Measurements from ENCODE around the gene ULK2.
"Not testable (repeated sequence)": the region's sequence is repeated elsewhere in the genome, so short reads cannot be mapped to it uniquely, and the experiment has no call there.

Gene ULK2

DNA sequence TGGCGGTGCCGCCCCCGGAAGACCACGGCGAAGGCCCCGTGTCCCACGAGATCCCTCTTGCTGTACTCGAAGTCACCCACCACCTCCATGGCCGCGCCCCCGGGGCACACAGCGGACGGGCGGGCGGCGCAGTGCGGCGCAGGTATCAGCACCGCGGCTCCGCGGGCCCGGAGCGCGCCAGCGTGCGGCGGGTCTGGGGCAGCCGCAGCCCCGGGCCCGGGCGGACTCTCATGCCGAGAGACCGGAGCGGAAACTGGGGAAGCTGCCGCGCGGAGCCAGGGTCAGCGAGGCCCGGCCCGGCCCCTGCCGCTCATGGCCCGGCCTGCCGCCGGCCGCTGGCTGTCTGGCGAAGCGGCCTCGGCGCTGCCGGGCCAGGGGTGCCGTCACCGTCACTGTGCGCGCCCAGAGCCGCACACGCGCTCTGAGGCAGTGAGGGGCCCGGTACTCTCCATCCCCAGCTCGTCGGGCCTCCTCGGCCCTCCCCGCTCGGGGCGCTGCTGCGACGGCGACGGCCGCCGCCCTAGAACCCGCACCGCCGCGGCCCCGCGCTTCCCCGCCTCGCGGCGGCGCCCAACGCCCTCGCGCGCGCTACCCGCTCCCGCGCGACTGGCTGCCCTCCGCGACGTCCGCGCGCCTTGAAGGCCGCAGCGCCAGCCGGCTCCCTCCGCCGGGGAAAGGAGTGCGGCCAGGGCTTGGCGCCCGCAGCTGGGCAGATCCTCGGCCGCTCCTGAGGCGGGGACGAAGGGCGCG, at the start of gene ULK2:
Gene ULK2, minus strand, starts transcription at position 608 of the 750 bp plus-strand sequence. Its CDS starts 519 bp downstream, at position 89.
- DNase-seq = peak; percentile 80

GRCh38 chr17:19915245-19915978, 47.7 kb upstream of the ULK2 start:
- DNase-seq = no peak

DNA sequence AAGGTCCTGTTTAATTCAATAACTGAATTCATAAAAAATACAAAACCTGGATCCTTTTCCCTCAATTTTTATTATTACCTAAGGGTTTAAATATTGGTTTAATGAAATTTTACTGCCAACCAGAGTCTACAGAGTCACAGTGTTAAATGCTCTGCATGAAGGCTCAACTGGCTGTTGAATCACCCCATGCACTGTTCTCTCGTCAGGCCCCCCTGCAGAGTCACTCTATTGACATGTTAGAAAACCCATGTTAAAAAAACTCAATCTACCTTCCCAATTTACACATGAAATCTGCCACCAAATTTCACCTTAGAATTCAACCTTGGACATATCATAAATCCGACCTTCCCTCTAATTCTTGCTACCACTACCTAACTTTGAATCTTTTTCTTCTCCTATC, 43.3 kb upstream of the ULK2 start:
- no peak for DNase-seq

- DNase-seq = no peak
Measured at GRCh38 chr17:19909139-19909538, 41.4 kb upstream of the ULK2 start.

DNA sequence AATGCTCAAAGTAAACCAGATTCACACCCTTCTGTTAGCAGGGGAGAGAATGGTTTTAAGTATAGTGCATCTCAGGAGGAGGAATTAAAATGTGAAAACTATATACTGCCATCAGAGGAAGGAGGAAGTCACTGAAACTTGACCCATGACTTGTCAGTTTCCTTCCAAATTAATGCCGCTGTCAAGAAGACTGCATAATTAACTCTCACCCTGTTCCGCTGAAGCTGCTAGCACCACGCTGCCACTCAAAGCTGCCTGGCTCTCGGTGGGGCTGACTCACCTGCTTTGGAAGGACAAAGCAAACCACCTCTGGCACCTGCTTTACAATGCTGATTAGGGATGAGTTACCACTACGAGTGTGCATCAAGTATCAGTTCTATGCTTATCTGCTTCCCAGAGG, 37.8 kb upstream of the ULK2 start:
- DNase-seq = no peak

- no peak for DNase-seq
Measured at GRCh38 chr17:19904924-19905323, 37.2 kb upstream of the ULK2 start.

DNA sequence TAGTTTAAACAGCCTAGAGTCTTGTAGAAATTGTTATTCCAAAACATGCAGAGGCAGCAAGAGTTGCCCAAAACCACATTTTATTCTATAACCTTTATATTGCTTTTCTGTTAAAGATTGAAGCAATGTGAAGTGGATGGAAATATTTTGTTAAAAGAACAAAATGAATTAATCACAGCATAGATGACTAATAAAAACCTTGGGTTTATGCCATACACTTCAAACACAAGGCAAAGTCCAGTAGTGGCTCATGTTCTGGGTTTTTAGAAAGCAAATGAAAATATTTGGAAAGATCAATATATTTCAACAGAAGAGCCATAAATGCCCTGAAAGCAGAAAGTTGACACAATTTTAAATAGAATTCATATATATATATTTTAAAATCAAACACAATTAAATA, 36.7 kb upstream of the ULK2 start:
- no peak for DNase-seq

DNA sequence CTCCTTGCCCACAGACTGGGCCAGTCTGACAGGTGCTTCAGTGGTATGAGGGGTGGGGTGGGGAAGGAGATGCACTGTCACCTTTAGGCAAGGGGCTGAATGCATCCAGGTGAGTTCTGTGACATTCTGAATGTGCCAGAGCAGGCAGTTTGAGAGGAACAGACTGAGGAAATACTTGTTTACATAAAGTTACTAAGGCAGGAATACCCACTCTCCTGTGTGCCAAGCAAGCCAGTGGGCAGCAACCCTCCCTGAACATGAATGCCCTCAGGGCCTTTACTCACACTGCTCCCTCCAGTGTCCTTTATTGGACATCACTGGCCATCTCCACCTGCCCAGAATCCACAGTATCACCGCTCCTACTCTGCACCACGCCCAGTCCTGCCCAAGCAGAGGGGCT, 33.1 kb upstream of the ULK2 start:
- DNase-seq = no peak

DNA sequence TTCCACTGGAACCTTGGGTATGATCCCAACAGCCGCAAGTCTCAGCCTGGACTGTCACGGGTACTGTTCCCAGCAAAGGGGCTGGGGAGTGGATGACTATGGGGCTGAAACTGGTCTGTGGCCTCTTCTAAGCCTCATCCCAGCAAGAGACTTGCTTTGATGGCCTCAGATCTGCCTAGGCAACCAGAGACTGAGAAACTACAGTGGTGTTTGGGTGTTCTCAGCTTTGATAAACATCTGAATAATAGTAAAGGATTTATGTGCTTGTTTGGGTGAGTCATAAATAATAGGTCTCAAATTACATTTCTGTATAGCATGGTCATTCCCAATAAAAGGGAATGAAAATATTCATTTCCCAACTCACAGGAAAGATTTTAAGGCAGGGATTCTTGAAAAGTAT, 30.2 kb upstream of the ULK2 start:
- no peak for DNase-seq

DNA sequence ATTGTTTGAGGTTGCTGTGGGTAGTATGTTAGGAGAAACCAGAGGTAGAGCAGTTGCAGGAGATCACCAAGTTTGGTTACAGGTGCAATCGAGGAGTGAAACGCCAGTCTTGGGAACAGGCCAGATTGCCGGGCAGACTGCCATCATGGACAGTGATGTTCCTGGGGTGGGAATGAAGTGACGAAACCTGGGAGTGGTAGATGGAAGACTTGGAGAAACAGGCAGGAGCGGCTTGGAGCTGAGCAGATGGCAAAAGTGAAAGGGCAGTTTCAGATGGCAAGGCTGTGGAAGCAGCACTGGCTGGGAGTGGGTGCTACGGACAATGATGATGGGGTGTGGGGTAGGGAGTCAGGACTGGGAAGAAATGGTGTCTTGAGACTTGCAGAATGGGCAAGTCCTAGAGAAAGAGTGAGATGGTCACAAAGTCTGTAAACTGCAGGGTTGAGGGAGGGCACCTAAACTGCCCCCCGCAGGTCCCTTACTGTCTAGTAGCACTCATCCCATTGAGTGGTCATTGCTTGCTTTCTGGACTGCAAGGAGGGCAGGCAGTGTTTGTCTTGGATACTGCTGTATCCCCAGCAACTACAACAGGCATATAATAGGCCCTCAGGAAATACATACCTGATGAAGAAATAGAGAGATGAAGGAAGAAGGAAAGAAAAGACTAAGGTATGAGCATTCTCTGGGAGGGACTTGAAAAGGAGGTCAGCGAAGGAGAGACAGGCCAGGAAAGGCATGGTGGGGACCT, 29.5 kb upstream of the ULK2 start:
- no peak for DNase-seq

- DNase-seq = no peak
Measured at GRCh38 chr17:19896679-19897078, 28.9 kb upstream of the ULK2 start.

GRCh38 chr17:19890554-19890953, 22.8 kb upstream of the ULK2 start:
- DNase-seq = not testable (repeated sequence)

DNA sequence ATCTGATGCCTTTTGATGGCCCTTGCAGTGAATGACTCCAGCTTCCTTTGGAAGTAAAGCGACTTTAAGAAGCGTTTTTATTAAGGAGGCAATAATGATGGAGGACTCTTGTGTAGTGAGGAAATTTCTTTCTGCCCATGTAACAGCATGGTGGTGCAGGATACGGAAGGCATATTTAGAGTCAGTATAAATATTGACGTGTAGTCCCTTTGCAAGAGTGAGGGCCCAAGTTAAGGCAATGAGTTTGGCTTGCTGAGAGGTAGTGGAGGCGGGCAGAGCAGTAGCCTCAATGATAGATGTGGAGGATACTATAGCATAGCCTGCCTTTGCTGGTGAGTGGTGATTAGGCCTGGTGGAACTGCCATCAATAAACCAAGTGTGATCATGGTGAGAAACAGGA, 22.3 kb upstream of the ULK2 start:
- not testable (repeated sequence) for DNase-seq

DNA sequence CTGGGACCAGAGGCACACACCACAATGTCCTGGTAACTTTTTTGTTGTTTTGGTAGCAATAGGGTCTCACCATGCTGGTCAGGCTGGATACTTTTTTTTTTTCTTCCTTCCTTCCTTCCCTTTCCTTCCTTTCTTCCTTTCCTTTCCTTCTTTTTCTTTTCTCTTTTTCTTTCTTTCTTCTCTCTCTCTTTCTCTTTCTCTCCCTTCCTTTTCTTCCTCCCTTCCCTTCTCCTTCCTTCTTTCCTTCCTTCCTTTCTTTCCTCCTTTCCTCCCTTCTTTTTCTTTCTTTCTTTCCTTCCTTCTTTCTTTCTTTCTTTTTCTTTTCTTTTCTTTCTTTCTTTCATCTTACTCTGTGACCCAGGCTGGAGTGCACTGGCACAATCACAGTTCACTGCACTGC, 18.4 kb upstream of the ULK2 start:
- no peak for DNase-seq

GRCh38 chr17:19883537-19884215, 15.9 kb upstream of the ULK2 start:
- DNase-seq = no peak

- DNase-seq = no peak
Measured at GRCh38 chr17:19880393-19880792, 12.7 kb upstream of the ULK2 start.

- no peak for DNase-seq
Measured at GRCh38 chr17:19877364-19877945, 9.7 kb upstream of the ULK2 start.

GRCh38 chr17:19876529-19877161, 8.9 kb upstream of the ULK2 start:
- peak; percentile 71 for DNase-seq

GRCh38 chr17:19874256-19874655, 6.5 kb upstream of the ULK2 start:
- DNase-seq = no peak

GRCh38 chr17:19873346-19873745, 5.6 kb upstream of the ULK2 start:
- DNase-seq = no peak

- no peak for DNase-seq
Measured at GRCh38 chr17:19868079-19868395, 301 bp upstream of the ULK2 start.

DNA sequence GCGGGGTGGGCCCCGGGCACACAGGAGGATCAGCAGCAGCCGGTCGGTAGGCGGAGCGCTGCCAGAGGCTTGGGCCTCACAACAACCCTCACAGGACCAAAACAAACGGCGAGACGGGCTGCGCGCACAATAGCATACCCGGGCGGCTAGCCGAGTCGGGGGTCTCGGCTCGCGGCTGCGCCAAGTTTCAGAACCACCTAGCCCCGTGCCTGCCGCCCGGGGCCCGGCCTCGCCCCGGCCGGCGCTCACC, 732 bp downstream of the ULK2 start:
- DNase-seq = peak; percentile 82

DNA sequence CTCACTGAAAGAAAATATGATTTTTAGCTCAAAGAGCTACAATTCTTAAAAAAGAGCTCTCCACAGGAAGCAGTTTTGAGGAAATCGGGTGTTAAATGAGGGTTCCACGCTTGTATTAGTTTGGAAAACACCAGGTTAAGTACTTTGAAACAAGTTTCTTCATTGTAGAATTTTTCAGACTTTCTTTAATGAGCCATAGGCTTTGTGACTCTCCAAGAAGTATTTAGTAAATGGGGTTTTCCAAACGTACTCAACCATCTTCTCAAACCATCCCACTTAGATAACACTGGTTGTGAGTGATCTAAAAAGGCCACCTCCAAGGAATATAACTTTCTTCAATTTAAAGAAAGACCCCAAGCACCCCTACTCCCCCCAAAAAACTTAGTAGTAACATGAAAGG, 2.7 kb downstream of the ULK2 start:
- no peak for DNase-seq
